ENCODE data around the gene NDUFA8. TPM values are rescaled to one million over a fixed set of nuclear protein-coding genes. Genes with fewer than 3 reads are reported as not detected.
A peak's percentile ranks its signal among the peaks of the same experiment; 100 is the strongest.

The NDUFA8 gene
- total RNA-seq, 1 donor from 2014 or later, result 46.1 TPM

DNA sequence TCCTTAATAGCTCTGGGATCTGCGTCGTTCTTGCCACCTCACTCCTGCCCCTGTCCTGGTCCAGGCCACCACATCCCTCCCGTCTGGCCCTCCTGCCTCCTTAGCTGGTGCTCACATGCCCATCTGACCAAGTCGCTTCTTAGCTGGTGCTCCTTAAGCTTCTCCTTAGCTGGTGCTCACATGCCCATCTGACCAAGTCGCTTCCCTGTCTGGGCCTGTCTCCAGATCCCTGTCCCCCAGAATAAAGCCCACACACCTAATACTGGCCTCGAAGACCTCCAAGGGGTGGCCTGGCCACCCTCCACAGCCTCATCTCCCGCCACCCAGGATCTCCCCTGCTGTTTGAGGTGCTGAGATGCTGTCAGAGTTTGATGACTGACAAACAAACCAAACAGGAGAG lies 35.1 kb downstream of the NDUFA8 start:
- DNase-seq, result no peak
- peaks cover 6% of the 10 kb centered on the region for H3K9me3 Mint-ChIP-seq (ENCODE audit: unreplicated experiment)
- peaks cover 19% of the 10 kb centered on the region for H3K27me3 Mint-ChIP-seq (ENCODE audit: unreplicated experiment)
- H3K27ac Mint-ChIP-seq (ENCODE audit: unreplicated experiment), result no peak overlapping the region
- no peaks in the 10 kb centered on the region for H3K36me3 Mint-ChIP-seq (ENCODE audit: unreplicated experiment)
- TF ChIP-seq, protein P1, sequence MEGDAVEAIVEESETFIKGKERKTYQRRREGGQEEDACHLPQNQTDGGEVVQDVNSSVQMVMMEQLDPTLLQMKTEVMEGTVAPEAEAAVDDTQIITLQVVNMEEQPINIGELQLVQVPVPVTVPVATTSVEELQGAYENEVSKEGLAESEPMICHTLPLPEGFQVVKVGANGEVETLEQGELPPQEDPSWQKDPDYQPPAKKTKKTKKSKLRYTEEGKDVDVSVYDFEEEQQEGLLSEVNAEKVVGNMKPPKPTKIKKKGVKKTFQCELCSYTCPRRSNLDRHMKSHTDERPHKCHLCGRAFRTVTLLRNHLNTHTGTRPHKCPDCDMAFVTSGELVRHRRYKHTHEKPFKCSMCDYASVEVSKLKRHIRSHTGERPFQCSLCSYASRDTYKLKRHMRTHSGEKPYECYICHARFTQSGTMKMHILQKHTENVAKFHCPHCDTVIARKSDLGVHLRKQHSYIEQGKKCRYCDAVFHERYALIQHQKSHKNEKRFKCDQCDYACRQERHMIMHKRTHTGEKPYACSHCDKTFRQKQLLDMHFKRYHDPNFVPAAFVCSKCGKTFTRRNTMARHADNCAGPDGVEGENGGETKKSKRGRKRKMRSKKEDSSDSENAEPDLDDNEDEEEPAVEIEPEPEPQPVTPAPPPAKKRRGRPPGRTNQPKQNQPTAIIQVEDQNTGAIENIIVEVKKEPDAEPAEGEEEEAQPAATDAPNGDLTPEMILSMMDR (IDR thresholded peaks at IDR 0.05; ENCODE audit: partially characterized antibody, unreplicated experiment), result no peak
- H3K4me1 Mint-ChIP-seq (ENCODE audit: low read depth, unreplicated experiment), result no peaks in the 10 kb centered on the region
- peak overlapping the region; percentile 30 for H3K4me3 Mint-ChIP-seq (ENCODE audit: unreplicated experiment)

DNA sequence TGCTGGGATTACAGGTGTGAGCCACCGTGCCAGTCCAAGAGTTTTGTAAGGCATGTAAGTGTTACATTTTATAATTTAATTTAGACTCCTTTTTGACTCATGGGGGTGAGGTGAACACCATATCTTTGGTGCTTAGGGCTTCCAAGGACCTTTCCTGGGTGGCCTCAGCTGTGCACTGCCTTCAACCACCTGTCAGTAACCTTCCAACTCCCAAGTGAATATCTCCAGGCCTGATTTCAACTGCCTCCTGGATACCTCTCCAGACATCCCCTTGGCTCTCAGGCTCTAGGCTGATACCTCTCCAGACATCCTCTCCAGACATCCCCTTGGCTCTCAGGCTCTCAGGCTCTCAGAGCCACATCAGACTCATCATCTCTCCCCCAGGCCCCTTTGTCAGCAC lies 35.5 kb downstream of the NDUFA8 start:
- Mint-ChIP-seq H3K9me3 (ENCODE audit: unreplicated experiment) (peaks cover 6% of the 10 kb centered on the region), H3K36me3 (ENCODE audit: unreplicated experiment) (no peaks in the 10 kb centered on the region), H3K27ac (ENCODE audit: unreplicated experiment) (no peak overlapping the region), H3K4me1 (ENCODE audit: low read depth, unreplicated experiment) (no peaks in the 10 kb centered on the region), H3K4me3 (ENCODE audit: unreplicated experiment) (peak overlapping the region; percentile 30), H3K27me3 (ENCODE audit: unreplicated experiment) (peaks cover 19% of the 10 kb centered on the region)
- no peak for DNase-seq
- TF ChIP-seq, protein P1 (IDR thresholded peaks at IDR 0.05; ENCODE audit: partially characterized antibody, unreplicated experiment), result no peak

DNA sequence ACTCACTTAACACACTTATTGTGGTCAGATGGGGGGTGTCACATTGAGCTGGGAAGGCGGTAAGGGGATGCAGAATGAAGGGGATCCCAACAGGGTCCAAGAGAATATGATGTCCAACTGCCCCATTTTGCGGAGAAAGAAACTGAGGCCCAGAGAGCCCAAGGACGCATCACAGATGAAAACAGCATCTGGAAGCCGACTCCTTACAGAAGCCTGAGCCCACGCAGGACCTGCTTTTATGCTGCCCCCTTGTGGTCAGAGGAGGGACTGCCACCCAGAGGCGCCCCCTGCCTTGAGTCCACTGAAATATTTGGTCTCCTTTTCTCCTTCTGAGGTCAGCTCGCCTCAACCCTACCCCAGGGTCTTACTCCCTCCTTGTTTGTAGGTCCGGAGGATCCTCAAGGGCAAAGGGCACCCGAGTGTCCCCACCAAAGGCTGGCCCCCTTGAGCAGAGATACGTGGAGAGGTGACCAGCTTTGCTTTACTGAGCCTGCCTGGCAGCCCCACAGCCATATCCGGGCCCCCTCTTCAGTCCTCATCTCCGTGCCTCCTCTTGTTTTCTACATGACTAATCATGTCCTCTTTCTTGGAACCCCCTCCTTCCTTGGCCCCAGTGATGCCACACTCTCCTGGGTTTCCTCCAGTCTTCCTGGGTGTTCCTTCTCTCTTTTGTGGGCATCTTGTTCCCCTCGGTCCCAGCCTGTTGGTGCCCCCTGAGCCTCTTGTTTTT lies 36.5 kb downstream of the NDUFA8 start:
- TF ChIP-seq, protein P1 (IDR thresholded peaks at IDR 0.05; ENCODE audit: partially characterized antibody, unreplicated experiment), result peak; percentile 97
- Mint-ChIP-seq H3K36me3 (ENCODE audit: unreplicated experiment) (no peaks in the 10 kb centered on the region), H3K27ac (ENCODE audit: unreplicated experiment) (no peak overlapping the region), H3K27me3 (ENCODE audit: unreplicated experiment) (peaks cover 19% of the 10 kb centered on the region), H3K4me1 (ENCODE audit: low read depth, unreplicated experiment) (no peaks in the 10 kb centered on the region), H3K4me3 (ENCODE audit: unreplicated experiment) (no peak overlapping the region), H3K9me3 (ENCODE audit: unreplicated experiment) (peaks cover 7% of the 10 kb centered on the region)
- DNase-seq, result peak; percentile 87

DNA sequence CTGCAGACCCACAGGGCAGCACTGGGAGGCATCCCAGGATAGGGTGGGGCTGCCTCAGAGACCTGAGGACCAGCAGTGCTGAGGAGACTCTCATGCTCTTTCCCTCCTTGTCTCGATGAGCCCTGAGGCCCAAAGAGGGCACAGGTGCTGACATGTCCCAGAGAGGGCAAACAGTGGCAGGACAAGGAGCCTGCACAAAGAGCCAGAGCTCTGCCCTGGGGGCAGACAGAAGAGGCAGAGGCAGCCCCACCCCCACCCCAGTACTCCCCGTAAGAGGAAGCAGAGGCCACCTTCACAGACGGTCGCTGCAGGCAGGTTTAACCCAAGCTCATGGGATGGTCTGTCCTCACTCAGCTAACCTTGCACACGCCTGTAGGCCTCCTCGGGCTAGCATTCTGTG lies 37.1 kb downstream of the NDUFA8 start:
- H3K4me3 Mint-ChIP-seq (ENCODE audit: unreplicated experiment), result no peak overlapping the region
- TF ChIP-seq, protein P1 (IDR thresholded peaks at IDR 0.05; ENCODE audit: partially characterized antibody, unreplicated experiment), result no peak
- no peak for DNase-seq
- H3K4me1 Mint-ChIP-seq (ENCODE audit: low read depth, unreplicated experiment), result no peaks in the 10 kb centered on the region
- H3K9me3 Mint-ChIP-seq (ENCODE audit: unreplicated experiment), result peaks cover 7% of the 10 kb centered on the region
- H3K27me3 Mint-ChIP-seq (ENCODE audit: unreplicated experiment), result peaks cover 19% of the 10 kb centered on the region
- H3K27ac Mint-ChIP-seq (ENCODE audit: unreplicated experiment), result no peak overlapping the region
- no peaks in the 10 kb centered on the region for H3K36me3 Mint-ChIP-seq (ENCODE audit: unreplicated experiment)

DNA sequence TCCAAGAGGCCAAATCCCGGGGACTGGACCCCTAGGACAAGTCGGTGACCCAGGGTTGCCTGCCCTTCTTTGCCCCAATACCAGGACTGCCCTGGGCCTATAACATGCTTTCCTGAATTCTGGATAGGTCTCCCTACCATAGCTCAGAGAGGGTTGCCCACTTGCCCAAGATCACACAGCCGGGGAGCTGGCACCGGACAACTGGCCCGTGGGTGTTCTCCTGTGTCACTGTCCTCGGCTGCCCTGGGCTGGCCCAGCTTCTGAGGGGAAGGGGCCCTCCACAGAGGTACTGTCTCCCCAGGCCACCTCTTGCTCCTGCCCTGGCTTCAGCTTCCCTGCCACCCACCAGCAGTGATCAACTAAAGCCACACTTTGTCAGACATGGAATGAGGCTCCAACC lies 37.6 kb downstream of the NDUFA8 start:
- Mint-ChIP-seq H3K36me3 (ENCODE audit: unreplicated experiment) (no peaks in the 10 kb centered on the region), H3K27me3 (ENCODE audit: unreplicated experiment) (peaks cover 19% of the 10 kb centered on the region), H3K4me3 (ENCODE audit: unreplicated experiment) (no peak overlapping the region), H3K27ac (ENCODE audit: unreplicated experiment) (no peak overlapping the region), H3K4me1 (ENCODE audit: low read depth, unreplicated experiment) (no peaks in the 10 kb centered on the region), H3K9me3 (ENCODE audit: unreplicated experiment) (peaks cover 7% of the 10 kb centered on the region)
- no peak for DNase-seq
- TF ChIP-seq, protein P1 (IDR thresholded peaks at IDR 0.05; ENCODE audit: partially characterized antibody, unreplicated experiment), result no peak

Data from glutamatergic neuron (in vitro differentiated cells).